Measurements from ENCODE around the gene GOLGA6L10. TPM values are rescaled to one million over a fixed set of nuclear protein-coding genes. Genes with fewer than 3 reads are reported as not detected.
A peak's percentile ranks its signal among the peaks of the same experiment; 100 is the strongest.
"Not testable (repeated sequence)": the region's sequence is repeated elsewhere in the genome, so short reads cannot be mapped to it uniquely, and the experiment has no call there.

GOLGA6L10 gene
- total and polyA plus RNA-seq, 7 experiments from 2014 or later: 0.04 to 3.8 (median 1.0) TPM

- H3K36me3 ChIP-seq (ENCODE audit: control insufficient read depth in 2 of 3, insufficient read depth in 3 of 3, low read length in 3 of 3): no peaks in the 10 kb centered on the region
- H3K36me3 Mint-ChIP-seq: peaks cover 0 to 13% (median 7%) of the 10 kb centered on the region in 5 donors
- CTCF ChIA-PET: no interaction called here
- intact Hi-C loops (cut with micrococcal nuclease): no loop called here
- POLR2A ChIA-PET: interaction anchor here (1.2 kb wide), 1 partner anchor 16 kb away, joined by 3 read pairs; no protein-coding TSS in a partner anchor
- ATAC-seq (no peak), DNase-seq (no peak)
- H3K27ac Mint-ChIP-seq: peak overlapping the region in 2 of 9 donors; percentile 43 to 62
- H3K27me3 Mint-ChIP-seq: peaks cover 0 to 11% (median 0%) of the 10 kb centered on the region in 5 donors
- H3K4me1 ChIP-seq (ENCODE audit: control insufficient read depth in 2 of 2, insufficient read depth in 2 of 2, low read length in 2 of 2): no peaks in the 10 kb centered on the region
- no peaks in the 10 kb centered on the region for H3K9me3 ChIP-seq (ENCODE audit: control insufficient read depth in 2 of 3, low read length in 3 of 3)
- no peak overlapping the region for H3K4me3 Mint-ChIP-seq
- H3K27ac ChIP-seq (ENCODE audit: low read depth, low read length): no peak overlapping the region
- H3K4me1 Mint-ChIP-seq: peaks cover 0 to 2% (median 0%) of the 10 kb centered on the region in 7 donors
- H3K4me3 ChIP-seq (ENCODE audit: low read length): no peak overlapping the region
- H3K27me3 ChIP-seq (ENCODE audit: control insufficient read depth in 2 of 2, insufficient read depth in 2 of 2, low read length in 2 of 2): no peaks in the 10 kb centered on the region
- H3K9me3 Mint-ChIP-seq: peaks cover 0 to 12% (median 5%) of the 10 kb centered on the region in 11 donors
Measured at GRCh38 chr15:82314769-82315518, 34.3 kb downstream of the GOLGA6L10 start.

GRCh38 chr15:82313951-82314768 lies 35.1 kb downstream of the GOLGA6L10 start:
- H3K4me1 ChIP-seq (ENCODE audit: control insufficient read depth in 2 of 2, insufficient read depth in 2 of 2, low read length in 2 of 2); H3K4me3 Mint-ChIP-seq; H3K36me3 ChIP-seq (ENCODE audit: control insufficient read depth in 2 of 3, insufficient read depth in 3 of 3, low read length in 3 of 3); H3K27me3 ChIP-seq (ENCODE audit: control insufficient read depth in 2 of 2, insufficient read depth in 2 of 2, low read length in 2 of 2); H3K4me1 Mint-ChIP-seq; DNase-seq; H3K9me3 ChIP-seq (ENCODE audit: control insufficient read depth in 2 of 3, low read length in 3 of 3); intact Hi-C loops (cut with micrococcal nuclease); ATAC-seq; H3K4me3 ChIP-seq (ENCODE audit: low read length); CTCF ChIA-PET; H3K27ac ChIP-seq (ENCODE audit: low read depth, low read length); POLR2A ChIA-PET; H3K27ac Mint-ChIP-seq: not testable (repeated sequence)
- H3K9me3 Mint-ChIP-seq: peaks cover 0 to 12% (median 5%) of the 10 kb centered on the region in 11 donors
- H3K36me3 Mint-ChIP-seq: peaks cover 0 to 13% (median 7%) of the 10 kb centered on the region in 5 donors
- H3K27me3 Mint-ChIP-seq: peaks cover 0 to 14% (median 0%) of the 10 kb centered on the region in 5 donors

GRCh38 chr15:82313446-82313845 lies 35.8 kb downstream of the GOLGA6L10 start:
- Mint-ChIP-seq H3K36me3 (peaks cover 0 to 13% (median 7%) of the 10 kb centered on the region in 5 donors), H3K4me1 (peaks cover 0 to 2% (median 0%) of the 10 kb centered on the region in 7 donors), H3K4me3 (no peak overlapping the region), H3K9me3 (peaks cover 0 to 12% (median 5%) of the 10 kb centered on the region in 11 donors), H3K27ac (peak overlapping the region in 1 of 9 donors; percentile 59), H3K27me3 (peaks cover 0 to 16% (median 0%) of the 10 kb centered on the region in 5 donors)
- Histone ChIP-seq H3K36me3 (ENCODE audit: control insufficient read depth in 2 of 3, insufficient read depth in 3 of 3, low read length in 3 of 3) (no peaks in the 10 kb centered on the region), H3K27ac (ENCODE audit: low read depth, low read length) (no peak overlapping the region), H3K4me1 (ENCODE audit: control insufficient read depth in 2 of 2, insufficient read depth in 2 of 2, low read length in 2 of 2) (no peaks in the 10 kb centered on the region), H3K9me3 (ENCODE audit: control insufficient read depth in 2 of 3, low read length in 3 of 3) (no peaks in the 10 kb centered on the region), H3K27me3 (ENCODE audit: control insufficient read depth in 2 of 2, insufficient read depth in 2 of 2, low read length in 2 of 2) (no peaks in the 10 kb centered on the region), H3K4me3 (ENCODE audit: low read length) (no peak overlapping the region)
- intact Hi-C loops (cut with micrococcal nuclease): no loop called here
- ATAC-seq: no peak
- CTCF ChIA-PET: no interaction called here
- DNase-seq: no peak
- POLR2A ChIA-PET: no interaction called here

GRCh38 chr15:82312586-82313349 lies 36.5 kb downstream of the GOLGA6L10 start:
- Mint-ChIP-seq H3K27ac (no peak overlapping the region), H3K9me3 (peaks cover 0 to 12% (median 5%) of the 10 kb centered on the region in 11 donors), H3K4me1 (peaks cover 0 to 2% (median 0%) of the 10 kb centered on the region in 7 donors), H3K4me3 (no peak overlapping the region), H3K27me3 (peaks cover 0 to 16% (median 0%) of the 10 kb centered on the region in 5 donors), H3K36me3 (peaks cover 0 to 13% (median 7%) of the 10 kb centered on the region in 5 donors)
- no peaks in the 10 kb centered on the region for H3K36me3 ChIP-seq (ENCODE audit: control insufficient read depth in 2 of 3, insufficient read depth in 3 of 3, low read length in 3 of 3)
- intact Hi-C loops (cut with micrococcal nuclease): no loop called here
- CTCF ChIA-PET: no interaction called here
- no peak overlapping the region for H3K27ac ChIP-seq (ENCODE audit: low read depth, low read length)
- DNase-seq: no peak
- H3K4me3 ChIP-seq (ENCODE audit: low read length): no peak overlapping the region
- ATAC-seq: no peak
- no peaks in the 10 kb centered on the region for H3K27me3 ChIP-seq (ENCODE audit: control insufficient read depth in 2 of 2, insufficient read depth in 2 of 2, low read length in 2 of 2)
- no peaks in the 10 kb centered on the region for H3K4me1 ChIP-seq (ENCODE audit: control insufficient read depth in 2 of 2, insufficient read depth in 2 of 2, low read length in 2 of 2)
- POLR2A ChIA-PET: no interaction called here
- no peaks in the 10 kb centered on the region for H3K9me3 ChIP-seq (ENCODE audit: control insufficient read depth in 2 of 3, low read length in 3 of 3)

GRCh38 chr15:82311321-82311720 lies 38.0 kb downstream of the GOLGA6L10 start:
- intact Hi-C loops (cut with micrococcal nuclease); H3K4me3 ChIP-seq (ENCODE audit: low read length); H3K4me1 Mint-ChIP-seq; H3K9me3 ChIP-seq (ENCODE audit: control insufficient read depth in 2 of 3, low read length in 3 of 3); CTCF ChIA-PET; POLR2A ChIA-PET; H3K27me3 ChIP-seq (ENCODE audit: control insufficient read depth in 2 of 2, insufficient read depth in 2 of 2, low read length in 2 of 2); H3K36me3 ChIP-seq (ENCODE audit: control insufficient read depth in 2 of 3, insufficient read depth in 3 of 3, low read length in 3 of 3); H3K27ac Mint-ChIP-seq; ATAC-seq; H3K27ac ChIP-seq (ENCODE audit: low read depth, low read length); H3K4me3 Mint-ChIP-seq; H3K4me1 ChIP-seq (ENCODE audit: control insufficient read depth in 2 of 2, insufficient read depth in 2 of 2, low read length in 2 of 2); DNase-seq: not testable (repeated sequence)
- Mint-ChIP-seq H3K27me3 (peaks cover 0 to 16% (median 0%) of the 10 kb centered on the region in 5 donors), H3K9me3 (peaks cover 0 to 12% (median 5%) of the 10 kb centered on the region in 11 donors), H3K36me3 (peaks cover 0 to 18% (median 7%) of the 10 kb centered on the region in 5 donors)

GRCh38 chr15:82309802-82310201 lies 39.5 kb downstream of the GOLGA6L10 start:
- no peaks in the 10 kb centered on the region for H3K36me3 ChIP-seq (ENCODE audit: control insufficient read depth in 2 of 3, insufficient read depth in 3 of 3, low read length in 3 of 3)
- no peak overlapping the region for H3K4me3 ChIP-seq (ENCODE audit: low read length)
- no peak for DNase-seq
- intact Hi-C loops (cut with micrococcal nuclease): no loop called here
- Mint-ChIP-seq H3K4me3 (no peak overlapping the region), H3K36me3 (peaks cover 0 to 18% (median 7%) of the 10 kb centered on the region in 5 donors), H3K4me1 (peaks cover 0 to 8% (median 0%) of the 10 kb centered on the region in 7 donors), H3K27ac (no peak overlapping the region), H3K27me3 (peaks cover 0 to 16% (median 0%) of the 10 kb centered on the region in 5 donors), H3K9me3 (peaks cover 0 to 12% (median 5%) of the 10 kb centered on the region in 11 donors)
- no peaks in the 10 kb centered on the region for H3K9me3 ChIP-seq (ENCODE audit: control insufficient read depth in 2 of 3, low read length in 3 of 3)
- H3K27ac ChIP-seq (ENCODE audit: low read depth, low read length): no peak overlapping the region
- POLR2A ChIA-PET: no interaction called here
- H3K27me3 ChIP-seq (ENCODE audit: control insufficient read depth in 2 of 2, insufficient read depth in 2 of 2, low read length in 2 of 2): no peaks in the 10 kb centered on the region
- ATAC-seq: no peak
- CTCF ChIA-PET: interaction anchor here (0.6 kb wide), 1 partner anchor 47 kb away, joined by 3 read pairs; the partner anchor contains the start of genes EFL1 and SAXO2
- H3K4me1 ChIP-seq (ENCODE audit: control insufficient read depth in 2 of 2, insufficient read depth in 2 of 2, low read length in 2 of 2): no peaks in the 10 kb centered on the region

Data from naive thymus-derived CD4-positive, alpha-beta T cell (primary cell).